ENCODE measurements around the gene FAM210B.

The FAM210B gene

DNA sequence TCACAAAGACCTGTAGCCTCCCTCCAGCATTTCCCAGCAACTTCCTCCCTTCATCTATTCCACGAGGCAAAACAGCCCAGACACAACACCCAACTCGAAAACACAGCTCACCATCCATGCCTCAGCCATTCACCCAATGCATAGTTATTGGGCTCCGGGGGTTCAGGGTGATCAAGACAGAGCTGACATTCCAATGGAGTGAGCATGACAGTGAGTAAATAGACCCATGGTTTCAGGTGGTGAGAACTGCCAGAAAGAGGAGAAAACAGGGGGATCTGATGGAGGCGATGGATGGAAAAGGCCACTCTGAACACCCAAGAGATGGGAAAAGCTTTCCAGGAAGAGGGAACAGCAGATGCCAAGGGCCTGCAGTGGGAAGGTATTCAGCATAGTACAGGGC is 59.1 kb downstream of the FAM210B start:
- no peaks in the 10 kb centered on the region for H3K27me3 ChIP-seq (ENCODE audit: control insufficient read depth, low read length)
- no peak overlapping the region for H3K4me2 ChIP-seq (ENCODE audit: low read length)
- H3K4me3 ChIP-seq (ENCODE audit: low read length), result no peak overlapping the region
- TF ChIP-seq EZH2phosphoT487 (IDR thresholded peaks at IDR 0.05; ENCODE audit: borderline replicate concordance, low read length), result no peak
- TF ChIP-seq, protein P1, sequence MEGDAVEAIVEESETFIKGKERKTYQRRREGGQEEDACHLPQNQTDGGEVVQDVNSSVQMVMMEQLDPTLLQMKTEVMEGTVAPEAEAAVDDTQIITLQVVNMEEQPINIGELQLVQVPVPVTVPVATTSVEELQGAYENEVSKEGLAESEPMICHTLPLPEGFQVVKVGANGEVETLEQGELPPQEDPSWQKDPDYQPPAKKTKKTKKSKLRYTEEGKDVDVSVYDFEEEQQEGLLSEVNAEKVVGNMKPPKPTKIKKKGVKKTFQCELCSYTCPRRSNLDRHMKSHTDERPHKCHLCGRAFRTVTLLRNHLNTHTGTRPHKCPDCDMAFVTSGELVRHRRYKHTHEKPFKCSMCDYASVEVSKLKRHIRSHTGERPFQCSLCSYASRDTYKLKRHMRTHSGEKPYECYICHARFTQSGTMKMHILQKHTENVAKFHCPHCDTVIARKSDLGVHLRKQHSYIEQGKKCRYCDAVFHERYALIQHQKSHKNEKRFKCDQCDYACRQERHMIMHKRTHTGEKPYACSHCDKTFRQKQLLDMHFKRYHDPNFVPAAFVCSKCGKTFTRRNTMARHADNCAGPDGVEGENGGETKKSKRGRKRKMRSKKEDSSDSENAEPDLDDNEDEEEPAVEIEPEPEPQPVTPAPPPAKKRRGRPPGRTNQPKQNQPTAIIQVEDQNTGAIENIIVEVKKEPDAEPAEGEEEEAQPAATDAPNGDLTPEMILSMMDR (IDR thresholded peaks at IDR 0.05; ENCODE audit: low read depth, low read length, poor library complexity, severe bottlenecking), result no peak
- H3K4me1 ChIP-seq (ENCODE audit: control insufficient read depth, low read length), result no peaks in the 10 kb centered on the region
- H3K9me2 ChIP-seq (replicated peaks; ENCODE audit: control insufficient read depth, low read length), result no peaks in the 10 kb centered on the region
- H3K27ac ChIP-seq (ENCODE audit: low read depth, low read length), result no peak overlapping the region
- H4K20me1 ChIP-seq (ENCODE audit: control insufficient read depth, insufficient read depth, low read depth, low read length), result no peaks in the 10 kb centered on the region
- no peaks in the 10 kb centered on the region for H3K9me3 ChIP-seq (ENCODE audit: control insufficient read depth, insufficient read depth, low read length)
- H3K79me2 ChIP-seq (ENCODE audit: control insufficient read depth, low read length), result no peaks in the 10 kb centered on the region
- H3K36me3 ChIP-seq (ENCODE audit: control insufficient read depth, low read length), result no peaks in the 10 kb centered on the region; the same call in 1 of the 2 replicates
- no peaks in the 10 kb centered on the region for H3F3A ChIP-seq (ENCODE audit: control insufficient read depth, insufficient read depth)
